Measurements from ENCODE around the gene KLF2. TPM values are rescaled to one million over a fixed set of nuclear protein-coding genes. Genes with fewer than 3 reads are reported as not detected.
A peak's percentile ranks its signal among the peaks of the same experiment; 100 is the strongest.

KLF2 gene
- total and polyA plus RNA-seq, 10 of the 15 experiments (the other 5 are each of a cell fraction or from before 2014, with no cell fraction given), result 0.16 to 13.7 (median 1.0) TPM

DNA sequence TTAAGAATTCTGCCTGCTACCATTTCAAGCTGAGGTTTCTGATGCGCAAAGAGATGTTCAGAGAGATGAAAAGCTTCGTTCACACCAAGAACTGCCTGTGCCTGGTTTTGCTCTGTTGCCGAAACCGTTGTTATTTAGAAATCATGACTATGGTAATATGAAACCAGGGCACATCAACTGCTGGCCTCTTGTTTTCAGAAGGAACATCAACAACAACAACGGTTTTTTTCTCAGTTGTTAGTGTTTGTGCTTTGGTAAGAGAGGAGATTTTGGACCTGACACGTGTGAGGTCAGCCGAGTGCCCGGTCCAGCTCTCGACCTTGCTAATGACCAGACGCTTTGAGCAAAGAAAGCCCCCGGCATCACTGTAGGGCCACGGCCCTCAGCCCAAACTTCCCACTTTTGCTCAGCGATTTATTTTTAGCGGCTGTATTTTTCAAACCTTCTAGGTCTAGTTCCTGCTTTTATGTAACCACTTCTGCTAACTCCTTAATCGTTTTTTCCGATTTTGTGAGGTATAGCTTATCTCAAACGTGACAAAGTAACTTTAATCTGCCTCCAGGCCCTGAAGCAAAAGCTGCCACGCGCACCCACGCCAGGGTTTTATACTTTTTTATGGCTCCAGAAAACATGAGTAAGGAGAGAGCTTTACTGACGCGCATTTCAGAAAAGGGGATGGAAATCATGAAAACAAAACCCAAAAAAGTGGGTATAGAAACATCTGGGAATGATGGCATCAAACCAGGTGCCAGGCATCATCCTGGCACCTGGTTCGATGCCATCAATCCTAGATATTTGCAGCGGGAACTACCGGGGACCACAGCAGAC is 42.0 kb downstream of the KLF2 start:
- Histone ChIP-seq H4K20me1 (ENCODE audit: control insufficient read depth, insufficient read depth) (0 out of 2 replicates have a peak, but pooled peaks cover 2% of the 10 kb centered on the region), H3K9me3 (replicated peaks; ENCODE audit: control insufficient read depth, insufficient read depth, low read length) (no peaks in the 10 kb centered on the region), H3K4me2 (ENCODE audit: control insufficient read depth, insufficient read depth) (peak overlapping the region; percentile 84), H3K27me3 (replicated peaks in 1 of 2; ENCODE audit: control insufficient read depth in 2 of 2, insufficient read depth in 2 of 2, low read length in 1 of 2) (no peaks in the 10 kb centered on the region), H3K27ac (ENCODE audit: control insufficient read depth, insufficient read depth) (peak overlapping the region; percentile 90), H3K4me3 (peak overlapping the region; percentile 65), H2AFZ (ENCODE audit: control insufficient read depth, low read depth, low read length) (no peak overlapping the region; the same call in 1 of the 2 replicates), H3K4me1 (ENCODE audit: control insufficient read depth, insufficient read depth, low read length) (peaks cover 57% of the 10 kb centered on the region), H3K79me2 (ENCODE audit: control insufficient read depth, insufficient read depth, low read length) (no peaks in the 10 kb centered on the region), H3K9ac (ENCODE audit: control insufficient read depth, insufficient read depth, low read length) (peak overlapping the region; percentile 80), H3K36me3 (ENCODE audit: control insufficient read depth in 2 of 2, insufficient read depth in 2 of 2, low read length in 1 of 2) (peaks cover 0 to 4% of the 10 kb centered on the region in 2 experiments; a peak in 1 of 4 replicates)
- WGBS (ENCODE audit: insufficient coverage, insufficient replicate concordance, low lambda C conversion rate, missing lambda C conversion rate), result 1% methylated on average over 25 of the region's 25 CpGs
- ChIA-PET POLR2A (interaction anchor here (0.6 to 2.6 kb wide), 7 partner anchors 16 to 118 kb away, joined by 3 to 11 read pairs (median 6); partner anchors contain the start of gene KLF2), RAD21 (ENCODE audit: unreplicated experiment) (interaction anchor here (0.5 to 3.2 kb wide), 11 partner anchors 16 to 296 kb away, joined by 3 to 32 read pairs (median 5); partner anchors contain the start of gene KLF2), SMC1A (ENCODE audit: uncharacterized antibody, unreplicated experiment) (interaction anchor here (0.7 to 4.1 kb wide), 10 partner anchors 16 to 121 kb away, joined by 3 to 42 read pairs (median 4); no protein-coding TSS in a partner anchor), CTCF (interaction anchor here (1.0 to 3.4 kb wide), 4 partner anchors 16 to 39 kb away, joined by 5 to 21 read pairs (median 12); no protein-coding TSS in a partner anchor)
- peak; percentile 69 for DNase-seq (ENCODE audit: low read depth, low spot score)
- no TSS peak for BruUV-seq (replicated peaks)
- FAIRE-seq, result peak; percentile 97
- intact Hi-C loops (cut with micrococcal nuclease; ENCODE audit: unreplicated experiment), result loop anchor here (1.0 to 2.0 kb wide), 2 partner anchors 24 to 38 kb away; no protein-coding TSS in a partner anchor
- ATAC-seq, result peak; percentile 82
- in situ Hi-C loops (cut with MboI), result no loop called here
- TF ChIP-seq HDAC2 (IDR thresholded peaks at IDR 0.05) (no peak), MTA2 (IDR thresholded peaks at IDR 0.05; ENCODE audit: low read depth) (peak; percentile 81), BMI1 (IDR thresholded peaks at IDR 0.05; ENCODE audit: borderline replicate concordance) (peak; percentile 55), GATAD2B (conservative IDR thresholded peaks at IDR 0.05; ENCODE audit: low read depth) (peak; percentile 58), EGR1 (IDR thresholded peaks at IDR 0.05; ENCODE audit: borderline replicate concordance in 1 of 2, low read depth in 2 of 2, low read length in 2 of 2) (no peak), BHLHE40 (IDR thresholded peaks at IDR 0.05; ENCODE audit: borderline replicate concordance in 1 of 2, low read depth in 2 of 2, low read length in 1 of 2) (peak; percentile 90 to 94), DPF2 (IDR thresholded peaks at IDR 0.05) (peak; percentile 83), NFYA (IDR thresholded peaks at IDR 0.05; ENCODE audit: borderline replicate concordance, low read depth, low read length) (no peak), RB1 (IDR thresholded peaks at IDR 0.05; ENCODE audit: borderline replicate concordance) (peak; percentile 21; the same call in 1 of the 2 replicates), TCF7 (IDR thresholded peaks at IDR 0.05; ENCODE audit: borderline replicate concordance) (peak; percentile 50), CBX3 (IDR thresholded peaks at IDR 0.05; ENCODE audit: borderline replicate concordance, low read depth) (no peak), STAT1 (conservative IDR thresholded peaks at IDR 0.05) (peak; percentile 85; the same call in 1 of the 2 replicates), PAX8 (IDR thresholded peaks at IDR 0.05) (no peak)
- TF ChIP-seq, protein P1, sequence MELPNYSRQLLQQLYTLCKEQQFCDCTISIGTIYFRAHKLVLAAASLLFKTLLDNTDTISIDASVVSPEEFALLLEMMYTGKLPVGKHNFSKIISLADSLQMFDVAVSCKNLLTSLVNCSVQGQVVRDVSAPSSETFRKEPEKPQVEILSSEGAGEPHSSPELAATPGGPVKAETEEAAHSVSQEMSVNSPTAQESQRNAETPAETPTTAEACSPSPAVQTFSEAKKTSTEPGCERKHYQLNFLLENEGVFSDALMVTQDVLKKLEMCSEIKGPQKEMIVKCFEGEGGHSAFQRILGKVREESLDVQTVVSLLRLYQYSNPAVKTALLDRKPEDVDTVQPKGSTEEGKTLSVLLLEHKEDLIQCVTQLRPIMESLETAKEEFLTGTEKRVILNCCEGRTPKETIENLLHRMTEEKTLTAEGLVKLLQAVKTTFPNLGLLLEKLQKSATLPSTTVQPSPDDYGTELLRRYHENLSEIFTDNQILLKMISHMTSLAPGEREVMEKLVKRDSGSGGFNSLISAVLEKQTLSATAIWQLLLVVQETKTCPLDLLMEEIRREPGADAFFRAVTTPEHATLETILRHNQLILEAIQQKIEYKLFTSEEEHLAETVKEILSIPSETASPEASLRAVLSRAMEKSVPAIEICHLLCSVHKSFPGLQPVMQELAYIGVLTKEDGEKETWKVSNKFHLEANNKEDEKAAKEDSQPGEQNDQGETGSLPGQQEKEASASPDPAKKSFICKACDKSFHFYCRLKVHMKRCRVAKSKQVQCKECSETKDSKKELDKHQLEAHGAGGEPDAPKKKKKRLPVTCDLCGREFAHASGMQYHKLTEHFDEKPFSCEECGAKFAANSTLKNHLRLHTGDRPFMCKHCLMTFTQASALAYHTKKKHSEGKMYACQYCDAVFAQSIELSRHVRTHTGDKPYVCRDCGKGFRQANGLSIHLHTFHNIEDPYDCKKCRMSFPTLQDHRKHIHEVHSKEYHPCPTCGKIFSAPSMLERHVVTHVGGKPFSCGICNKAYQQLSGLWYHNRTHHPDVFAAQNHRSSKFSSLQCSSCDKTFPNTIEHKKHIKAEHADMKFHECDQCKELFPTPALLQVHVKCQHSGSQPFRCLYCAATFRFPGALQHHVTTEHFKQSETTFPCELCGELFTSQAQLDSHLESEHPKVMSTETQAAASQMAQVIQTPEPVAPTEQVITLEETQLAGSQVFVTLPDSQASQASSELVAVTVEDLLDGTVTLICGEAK (IDR thresholded peaks at IDR 0.05; ENCODE audit: borderline replicate concordance), result no peak
- TF ChIP-seq, protein P2, sequence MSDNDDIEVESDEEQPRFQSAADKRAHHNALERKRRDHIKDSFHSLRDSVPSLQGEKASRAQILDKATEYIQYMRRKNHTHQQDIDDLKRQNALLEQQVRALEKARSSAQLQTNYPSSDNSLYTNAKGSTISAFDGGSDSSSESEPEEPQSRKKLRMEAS (IDR thresholded peaks at IDR 0.05; ENCODE audit: low read depth, low read length), result peak; percentile 57
- TF ChIP-seq, protein P3, sequence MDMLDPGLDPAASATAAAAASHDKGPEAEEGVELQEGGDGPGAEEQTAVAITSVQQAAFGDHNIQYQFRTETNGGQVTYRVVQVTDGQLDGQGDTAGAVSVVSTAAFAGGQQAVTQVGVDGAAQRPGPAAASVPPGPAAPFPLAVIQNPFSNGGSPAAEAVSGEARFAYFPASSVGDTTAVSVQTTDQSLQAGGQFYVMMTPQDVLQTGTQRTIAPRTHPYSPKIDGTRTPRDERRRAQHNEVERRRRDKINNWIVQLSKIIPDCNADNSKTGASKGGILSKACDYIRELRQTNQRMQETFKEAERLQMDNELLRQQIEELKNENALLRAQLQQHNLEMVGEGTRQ (IDR thresholded peaks at IDR 0.05; ENCODE audit: borderline replicate concordance, low read depth, low read length), result no peak
